ENCODE results near the gene GGCT. TPM values are rescaled to one million over a fixed set of nuclear protein-coding genes. Genes with fewer than 3 reads are reported as not detected.

GGCT gene
- total RNA-seq: 1 to 10 TPM; 6.3 to 6.6 TPM
- 20.6 TPM for polyA plus RNA-seq (2013, experiment 1 of 2)
- polyA plus RNA-seq (2013, experiment 2 of 2): 18.1 TPM
- total RNA-seq: 2.9 to 37.7 (median 7.2) reads per million in 172 experiments

- CTCF ChIA-PET: no interaction called here
- Mint-ChIP-seq H3K27ac (peak within 1 kb of the TSS; percentile 74), H3K4me3 (peak within 1 kb of the TSS; percentile 94), H3K9me3 (no peaks in the 10 kb centered on the region), H3K4me1 (ENCODE audit: low read depth) (peaks cover 29% of the 10 kb centered on the region), H3K27me3 (no peaks in the 10 kb centered on the region), H3K36me3 (ENCODE audit: low read depth) (peaks cover 18% of the 10 kb centered on the region)
- Histone ChIP-seq H3K27ac (ENCODE audit: low read depth in 1 of 2, low read length in 2 of 2) (peak within 1 kb of the TSS; percentile 42 to 57), H3K9me3 (ENCODE audit: control insufficient read depth in 1 of 2, insufficient read depth in 1 of 2, low read length in 2 of 2) (no peaks in the 10 kb centered on the region), H3K27me3 (ENCODE audit: control insufficient read depth in 1 of 2, insufficient read depth in 2 of 2, low read length in 2 of 2) (no peaks in the 10 kb centered on the region), H3K4me1 (ENCODE audit: insufficient read depth, low read length) (peaks cover 19% of the 10 kb centered on the region), H3K36me3 (ENCODE audit: insufficient read depth, low read length) (no peaks in the 10 kb centered on the region), H3K4me3 (ENCODE audit: low read length) (peak within 1 kb of the TSS; percentile 88)
- intact Hi-C loops (cut with DNase I, micrococcal nuclease): loop anchor here (2.0 to 5.0 kb wide), 7 partner anchors 26 to 477 kb away; partner anchors contain the start of genes FKBP14 (in 1 of the 2), GARS1 (in 1 of the 2), MTURN (in 1 of the 2) and NOD1 (in 1 of the 2)
- TF ChIP-seq CTCF (IDR thresholded peaks at IDR 0.05): no peak
- ATAC-seq (ENCODE audit: poor library complexity): peak; percentile 98
- POLR2A ChIA-PET: interaction anchor here (4.1 kb wide), 1 partner anchor 26 kb away, joined by 19 read pairs; the partner anchor contains the start of gene NOD1
- DNase-seq: peak; percentile 93 to 98 (median 95)
Measured at GRCh38 chr7:30504301-30505173, at the start of gene GGCT. TSS of gene GGCT (minus strand) at chr7:30504829. CDS start at chr7:30504709, 120 bp downstream.

GRCh38 chr7:30553546-30553945, 48.9 kb upstream of the GGCT start:
- H3K4me3 Mint-ChIP-seq: no peak overlapping the region
- H3K36me3 ChIP-seq (ENCODE audit: insufficient read depth, low read length): peaks cover 5% of the 10 kb centered on the region
- no peak overlapping the region for H3K27ac Mint-ChIP-seq
- CTCF ChIA-PET: no interaction called here
- DNase-seq (no peak), ATAC-seq (ENCODE audit: poor library complexity) (no peak)
- H3K27ac ChIP-seq (ENCODE audit: low read depth in 1 of 2, low read length in 2 of 2): no peak overlapping the region
- H3K9me3 Mint-ChIP-seq: no peaks in the 10 kb centered on the region
- no peaks in the 10 kb centered on the region for H3K27me3 Mint-ChIP-seq
- H3K36me3 Mint-ChIP-seq (ENCODE audit: low read depth): peaks cover 29% of the 10 kb centered on the region
- TF ChIP-seq CTCF (IDR thresholded peaks at IDR 0.05): no peak
- POLR2A ChIA-PET: no interaction called here
- no peak overlapping the region for H3K4me3 ChIP-seq (ENCODE audit: low read length)
- intact Hi-C loops (cut with DNase I, micrococcal nuclease): no loop called here
- H3K4me1 Mint-ChIP-seq (ENCODE audit: low read depth): peaks cover 5% of the 10 kb centered on the region
- no peaks in the 10 kb centered on the region for H3K9me3 ChIP-seq (ENCODE audit: control insufficient read depth in 1 of 2, insufficient read depth in 1 of 2, low read length in 2 of 2)
- no peaks in the 10 kb centered on the region for H3K4me1 ChIP-seq (ENCODE audit: insufficient read depth, low read length)
- no peaks in the 10 kb centered on the region for H3K27me3 ChIP-seq (ENCODE audit: control insufficient read depth in 1 of 2, insufficient read depth in 2 of 2, low read length in 2 of 2)

GRCh38 chr7:30553141-30553540, 48.5 kb upstream of the GGCT start:
- peaks cover 4% of the 10 kb centered on the region for H3K36me3 ChIP-seq (ENCODE audit: insufficient read depth, low read length)
- ATAC-seq (ENCODE audit: poor library complexity) (no peak), DNase-seq (no peak)
- Mint-ChIP-seq H3K9me3 (no peaks in the 10 kb centered on the region), H3K36me3 (ENCODE audit: low read depth) (peaks cover 29% of the 10 kb centered on the region), H3K4me1 (ENCODE audit: low read depth) (peaks cover 5% of the 10 kb centered on the region), H3K27ac (no peak overlapping the region), H3K27me3 (no peaks in the 10 kb centered on the region), H3K4me3 (no peak overlapping the region)
- no peak overlapping the region for H3K27ac ChIP-seq (ENCODE audit: low read depth in 1 of 2, low read length in 2 of 2)
- intact Hi-C loops (cut with DNase I, micrococcal nuclease): no loop called here
- ChIA-PET CTCF (no interaction called here), POLR2A (no interaction called here)
- H3K27me3 ChIP-seq (ENCODE audit: control insufficient read depth in 1 of 2, insufficient read depth in 2 of 2, low read length in 2 of 2): no peaks in the 10 kb centered on the region
- no peak overlapping the region for H3K4me3 ChIP-seq (ENCODE audit: low read length)
- no peak for TF ChIP-seq CTCF (IDR thresholded peaks at IDR 0.05)
- no peaks in the 10 kb centered on the region for H3K9me3 ChIP-seq (ENCODE audit: control insufficient read depth in 1 of 2, insufficient read depth in 1 of 2, low read length in 2 of 2)
- H3K4me1 ChIP-seq (ENCODE audit: insufficient read depth, low read length): no peaks in the 10 kb centered on the region
